ENCODE data around the gene ATP10B. TPM values are rescaled to one million over a fixed set of nuclear protein-coding genes. Genes with fewer than 3 reads are reported as not detected.

Gene ATP10B
- total and polyA plus RNA-seq, 10 of the 15 experiments (the other 5 are each of a cell fraction or from before 2014, with no cell fraction given) = not detected

DNA sequence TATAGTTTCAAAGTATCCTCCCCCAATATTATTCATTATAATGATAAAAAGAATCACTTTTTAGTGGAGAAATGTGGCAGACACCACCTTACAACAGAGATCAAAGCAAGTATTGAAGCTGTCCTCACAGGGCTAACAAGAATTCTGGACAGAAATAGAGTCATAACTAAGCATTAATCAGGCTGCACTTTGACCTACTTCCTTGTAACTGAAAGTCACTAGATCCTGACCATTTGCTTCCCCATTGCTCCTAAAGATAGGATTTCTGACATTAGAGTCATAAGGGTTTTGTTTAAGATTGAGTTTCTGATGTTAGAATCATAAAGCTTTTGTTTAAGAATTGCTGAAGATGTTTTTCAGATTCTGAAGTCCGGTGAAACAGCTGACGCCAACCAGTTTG is 159.7 kb downstream of the ATP10B start (continued):
- TF ChIP-seq, protein P1, sequence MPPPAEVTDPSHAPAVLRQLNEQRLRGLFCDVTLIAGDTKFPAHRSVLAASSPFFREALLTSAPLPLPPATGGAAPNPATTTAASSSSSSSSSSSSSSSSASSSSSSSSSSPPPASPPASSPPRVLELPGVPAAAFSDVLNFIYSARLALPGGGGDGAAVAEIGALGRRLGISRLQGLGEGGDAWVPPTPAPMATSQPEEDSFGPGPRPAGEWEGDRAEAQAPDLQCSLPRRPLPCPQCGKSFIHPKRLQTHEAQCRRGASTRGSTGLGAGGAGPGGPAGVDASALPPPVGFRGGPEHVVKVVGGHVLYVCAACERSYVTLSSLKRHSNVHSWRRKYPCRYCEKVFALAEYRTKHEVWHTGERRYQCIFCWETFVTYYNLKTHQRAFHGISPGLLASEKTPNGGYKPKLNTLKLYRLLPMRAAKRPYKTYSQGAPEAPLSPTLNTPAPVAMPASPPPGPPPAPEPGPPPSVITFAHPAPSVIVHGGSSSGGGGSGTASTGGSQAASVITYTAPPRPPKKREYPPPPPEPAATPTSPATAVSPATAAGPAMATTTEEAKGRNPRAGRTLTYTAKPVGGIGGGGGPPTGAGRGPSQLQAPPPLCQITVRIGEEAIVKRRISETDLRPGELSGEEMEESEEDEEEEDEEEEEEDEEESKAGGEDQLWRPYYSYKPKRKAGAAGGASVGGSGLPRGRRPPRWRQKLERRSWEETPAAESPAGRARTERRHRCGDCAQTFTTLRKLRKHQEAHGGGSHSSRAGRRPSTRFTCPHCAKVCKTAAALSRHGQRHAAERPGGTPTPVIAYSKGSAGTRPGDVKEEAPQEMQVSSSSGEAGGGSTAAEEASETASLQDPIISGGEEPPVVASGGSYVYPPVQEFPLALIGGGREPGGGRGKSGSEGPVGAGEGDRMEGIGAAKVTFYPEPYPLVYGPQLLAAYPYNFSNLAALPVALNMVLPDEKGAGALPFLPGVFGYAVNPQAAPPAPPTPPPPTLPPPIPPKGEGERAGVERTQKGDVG (CRISPR knock-in tag; IDR thresholded peaks at IDR 0.05) = no peak
- TF ChIP-seq IKZF1 (conservative IDR thresholded peaks at IDR 0.05) (no peak), POU2F2 (IDR thresholded peaks at IDR 0.05; ENCODE audit: borderline replicate concordance, low read depth, low read length) (no peak), SREBF1 (IDR thresholded peaks at IDR 0.05; ENCODE audit: low read length) (no peak), ZNF622 (IDR thresholded peaks at IDR 0.05) (no peak)
- TF ChIP-seq, protein P2, sequence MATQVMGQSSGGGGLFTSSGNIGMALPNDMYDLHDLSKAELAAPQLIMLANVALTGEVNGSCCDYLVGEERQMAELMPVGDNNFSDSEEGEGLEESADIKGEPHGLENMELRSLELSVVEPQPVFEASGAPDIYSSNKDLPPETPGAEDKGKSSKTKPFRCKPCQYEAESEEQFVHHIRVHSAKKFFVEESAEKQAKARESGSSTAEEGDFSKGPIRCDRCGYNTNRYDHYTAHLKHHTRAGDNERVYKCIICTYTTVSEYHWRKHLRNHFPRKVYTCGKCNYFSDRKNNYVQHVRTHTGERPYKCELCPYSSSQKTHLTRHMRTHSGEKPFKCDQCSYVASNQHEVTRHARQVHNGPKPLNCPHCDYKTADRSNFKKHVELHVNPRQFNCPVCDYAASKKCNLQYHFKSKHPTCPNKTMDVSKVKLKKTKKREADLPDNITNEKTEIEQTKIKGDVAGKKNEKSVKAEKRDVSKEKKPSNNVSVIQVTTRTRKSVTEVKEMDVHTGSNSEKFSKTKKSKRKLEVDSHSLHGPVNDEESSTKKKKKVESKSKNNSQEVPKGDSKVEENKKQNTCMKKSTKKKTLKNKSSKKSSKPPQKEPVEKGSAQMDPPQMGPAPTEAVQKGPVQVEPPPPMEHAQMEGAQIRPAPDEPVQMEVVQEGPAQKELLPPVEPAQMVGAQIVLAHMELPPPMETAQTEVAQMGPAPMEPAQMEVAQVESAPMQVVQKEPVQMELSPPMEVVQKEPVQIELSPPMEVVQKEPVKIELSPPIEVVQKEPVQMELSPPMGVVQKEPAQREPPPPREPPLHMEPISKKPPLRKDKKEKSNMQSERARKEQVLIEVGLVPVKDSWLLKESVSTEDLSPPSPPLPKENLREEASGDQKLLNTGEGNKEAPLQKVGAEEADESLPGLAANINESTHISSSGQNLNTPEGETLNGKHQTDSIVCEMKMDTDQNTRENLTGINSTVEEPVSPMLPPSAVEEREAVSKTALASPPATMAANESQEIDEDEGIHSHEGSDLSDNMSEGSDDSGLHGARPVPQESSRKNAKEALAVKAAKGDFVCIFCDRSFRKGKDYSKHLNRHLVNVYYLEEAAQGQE (IDR thresholded peaks at IDR 0.05; ENCODE audit: low read depth, low read length) = no peak

Data from GM12878 (cell line).